NCI-H2107 treated with DMSO at 0.1 percent for 48 hours (cell line): ENCODE results near the gene MEAF6.

ENCODE experiments used
- DNase-seq: peaks from one replicate; lab custom pipeline; 2025; ENCODE audit not compliant: unreplicated experiment; lab: John Stamatoyannopoulos, UW

MEAF6 gene

DNA sequence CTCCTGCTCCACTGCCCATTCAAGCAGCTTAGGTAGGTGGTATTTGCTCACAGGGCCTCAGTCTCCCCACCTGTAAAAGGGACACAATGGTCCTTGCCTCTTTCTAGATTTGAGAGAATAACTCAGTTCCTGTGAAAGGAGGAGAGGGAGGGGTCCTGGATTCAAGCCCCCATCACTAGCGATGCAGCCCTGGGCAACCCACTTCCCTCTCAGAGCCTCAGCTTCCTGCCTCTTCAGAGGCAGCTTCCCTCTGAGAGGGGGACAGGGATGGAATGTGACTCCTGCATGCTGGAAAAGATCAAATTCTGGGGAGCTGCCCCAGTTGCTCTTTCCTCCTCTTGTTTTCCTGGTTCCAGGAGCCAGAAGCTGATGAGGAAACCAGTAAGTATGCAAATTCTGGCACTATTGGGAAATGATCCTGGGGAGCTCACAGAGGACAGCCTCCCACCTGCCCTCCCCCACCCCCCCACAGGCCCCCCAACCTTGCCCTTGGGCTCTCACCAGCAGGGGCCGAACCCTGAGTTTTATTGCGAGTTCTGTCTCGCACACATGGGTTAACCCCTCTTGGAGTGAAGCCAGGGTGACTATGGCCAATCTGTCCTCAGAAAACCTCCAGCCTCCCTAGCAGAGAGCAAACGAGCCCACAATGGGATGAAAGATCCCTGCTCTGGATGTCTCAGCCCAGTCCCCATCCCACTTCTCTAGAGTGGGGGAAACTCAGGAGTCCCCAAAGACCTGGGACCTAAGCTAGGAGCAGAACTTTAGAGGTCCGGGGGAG, 28.5 kb downstream of the MEAF6 start:
- no peak for DNase-seq

GRCh38 chr1:37484325-37485051, 30.1 kb downstream of the MEAF6 start:
- DNase-seq, result no peak

- no peak for DNase-seq
Observed at GRCh38 chr1:37483785-37484184, 30.8 kb downstream of the MEAF6 start.

- no peak for DNase-seq
Observed at GRCh38 chr1:37482796-37483744, 31.5 kb downstream of the MEAF6 start.

- DNase-seq, result no peak
Observed at GRCh38 chr1:37482004-37482785, 32.4 kb downstream of the MEAF6 start.

GRCh38 chr1:37481289-37482003, 33.1 kb downstream of the MEAF6 start:
- no peak for DNase-seq

DNA sequence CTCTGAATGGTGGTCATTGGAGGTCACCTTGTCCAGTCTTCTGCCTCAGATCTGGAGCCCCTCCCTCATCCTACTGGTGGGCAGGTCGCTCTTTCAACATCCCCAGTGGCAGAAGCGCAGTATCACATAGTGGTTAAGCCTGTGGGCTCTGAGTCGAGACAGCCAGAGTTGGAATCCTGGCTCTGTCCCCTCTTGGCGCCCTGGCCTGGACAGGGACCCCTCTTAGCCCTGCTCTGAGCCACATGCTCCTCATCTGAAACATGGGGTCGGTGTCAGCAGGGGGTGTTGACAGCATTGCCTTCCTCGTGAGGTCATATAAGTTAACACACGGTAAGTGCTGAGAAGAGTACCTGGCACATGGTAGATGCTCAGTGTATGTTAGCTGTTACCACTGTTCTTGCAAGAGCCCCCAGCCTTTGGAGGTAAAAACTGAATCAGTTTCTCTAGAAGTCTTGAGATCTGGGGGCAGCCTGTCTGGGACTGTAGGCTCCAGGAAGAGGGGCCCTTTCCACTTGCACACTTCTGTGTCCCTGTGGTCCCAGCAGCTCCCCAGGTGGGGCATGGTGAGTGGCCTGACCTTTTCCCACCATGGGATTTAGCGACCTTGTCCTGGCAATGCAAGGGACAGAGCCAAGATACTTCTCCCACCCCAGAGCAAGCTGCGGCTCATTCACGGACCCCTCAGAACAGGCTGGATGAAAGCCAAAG, 33.8 kb downstream of the MEAF6 start:
- DNase-seq, result no peak

DNA sequence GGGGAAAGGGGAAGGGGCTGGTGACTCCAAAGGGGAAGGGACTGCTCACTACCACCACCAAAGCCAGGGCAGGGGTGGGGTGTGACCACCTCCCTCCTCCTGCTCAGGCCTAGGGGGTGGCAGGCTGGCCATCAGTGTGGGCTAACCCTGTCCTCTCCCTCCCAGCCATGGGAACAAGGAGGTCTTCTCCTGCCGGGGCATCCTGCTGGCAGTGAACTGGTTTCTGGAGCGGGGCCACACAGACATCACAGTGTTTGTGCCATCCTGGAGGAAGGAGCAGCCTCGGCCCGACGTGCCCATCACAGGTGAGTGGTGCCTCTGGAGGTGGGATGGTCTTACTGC, 34.5 kb downstream of the MEAF6 start:
- DNase-seq, result no peak

GRCh38 chr1:37479255-37480124, 35.1 kb downstream of the MEAF6 start:
- DNase-seq, result peak; percentile 41

DNA sequence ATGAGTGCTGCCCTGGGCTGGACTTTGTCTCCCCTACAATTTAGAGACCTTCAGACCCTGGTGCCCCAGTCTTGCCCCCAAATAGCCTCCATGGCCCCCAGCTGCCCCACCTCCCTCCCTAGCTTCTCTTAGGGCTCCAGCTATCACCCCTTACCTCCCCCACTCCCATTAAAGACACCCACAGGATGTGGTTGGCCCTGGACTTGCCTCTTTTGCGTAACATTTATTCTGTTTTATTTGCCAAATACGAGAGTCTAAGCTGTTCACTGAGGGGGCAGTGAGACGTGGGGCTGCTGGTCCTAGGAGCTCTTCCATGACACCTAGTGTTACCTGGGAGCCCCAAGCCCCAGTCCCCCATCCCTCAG, 35.7 kb downstream of the MEAF6 start:
- DNase-seq, result no peak

- DNase-seq, result no peak
Observed at GRCh38 chr1:37478451-37478881, 36.1 kb downstream of the MEAF6 start.

DNA sequence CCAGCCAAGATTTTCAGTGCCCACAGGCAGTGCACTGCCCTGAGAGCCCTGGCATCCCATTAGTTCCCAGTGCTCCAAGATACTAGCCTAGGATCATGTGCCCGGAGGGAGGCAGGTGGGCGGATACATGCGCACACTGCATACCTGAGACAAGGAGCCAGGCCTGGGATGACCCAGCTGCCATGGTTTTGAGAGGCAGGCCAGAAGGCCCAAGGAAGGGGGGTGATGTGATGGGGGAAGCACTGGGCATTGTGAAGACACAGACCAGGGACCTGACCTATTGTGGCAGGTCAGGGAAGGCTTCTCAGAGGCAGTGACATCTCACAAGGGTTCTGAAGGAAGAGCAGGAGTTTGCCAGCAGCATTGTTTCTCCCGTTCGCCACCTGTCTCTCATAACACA, 36.6 kb downstream of the MEAF6 start:
- DNase-seq, result no peak

GRCh38 chr1:37477198-37477931, 37.2 kb downstream of the MEAF6 start:
- no peak for DNase-seq

GRCh38 chr1:37476460-37477197, 37.9 kb downstream of the MEAF6 start:
- no peak for DNase-seq

DNA sequence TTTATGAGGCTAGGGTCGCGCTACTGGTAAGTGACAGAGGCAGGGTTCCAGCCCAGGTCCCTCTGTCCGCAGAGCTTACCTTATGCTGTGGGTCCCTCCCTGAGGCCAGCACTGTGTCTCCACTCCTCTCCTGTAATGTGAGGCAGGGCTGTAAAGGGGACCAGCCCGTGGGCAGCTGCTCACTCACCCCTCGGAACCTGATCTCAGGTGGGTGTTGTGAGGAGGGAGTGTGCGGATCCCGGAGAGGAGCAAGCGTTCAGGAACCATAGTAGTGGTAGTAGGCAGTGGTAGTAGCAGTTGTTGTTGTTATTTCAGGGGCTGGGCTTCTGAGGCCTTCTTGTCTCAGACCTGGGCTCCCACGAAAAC, 38.5 kb downstream of the MEAF6 start:
- no peak for DNase-seq

DNA sequence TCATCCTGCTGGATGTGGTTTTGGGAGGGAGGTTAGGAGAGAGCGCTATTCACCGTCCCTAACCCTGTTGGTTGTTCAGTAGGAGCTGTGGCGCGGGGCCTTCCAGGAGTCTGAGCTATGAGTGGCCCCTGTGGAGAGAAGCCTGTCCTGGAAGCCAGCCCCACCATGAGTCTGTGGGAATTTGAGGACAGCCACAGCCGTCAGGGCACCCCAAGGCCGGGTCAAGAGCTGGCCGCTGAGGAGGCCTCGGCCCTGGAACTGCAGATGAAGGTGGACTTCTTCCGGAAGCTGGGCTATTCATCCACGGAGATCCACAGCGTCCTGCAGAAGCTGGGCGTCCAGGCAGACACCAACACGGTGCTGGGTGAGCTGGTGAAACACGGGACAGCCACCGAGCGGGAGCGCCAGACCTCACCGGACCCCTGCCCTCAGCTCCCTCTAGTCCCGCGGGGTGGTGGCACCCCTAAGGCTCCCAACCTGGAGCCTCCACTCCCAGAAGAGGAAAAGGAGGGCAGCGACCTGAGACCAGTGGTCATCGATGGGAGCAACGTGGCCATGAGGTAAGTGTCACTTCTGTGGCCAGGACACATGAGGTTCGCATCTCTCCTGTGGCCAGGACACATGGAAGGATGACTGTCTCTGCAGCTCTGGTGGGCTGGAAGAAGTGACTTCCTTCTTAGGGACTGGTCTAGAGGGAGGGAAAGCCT, 39.0 kb downstream of the MEAF6 start:
- DNase-seq, result no peak
